ENCODE data around the gene SEMG1.

DNA sequence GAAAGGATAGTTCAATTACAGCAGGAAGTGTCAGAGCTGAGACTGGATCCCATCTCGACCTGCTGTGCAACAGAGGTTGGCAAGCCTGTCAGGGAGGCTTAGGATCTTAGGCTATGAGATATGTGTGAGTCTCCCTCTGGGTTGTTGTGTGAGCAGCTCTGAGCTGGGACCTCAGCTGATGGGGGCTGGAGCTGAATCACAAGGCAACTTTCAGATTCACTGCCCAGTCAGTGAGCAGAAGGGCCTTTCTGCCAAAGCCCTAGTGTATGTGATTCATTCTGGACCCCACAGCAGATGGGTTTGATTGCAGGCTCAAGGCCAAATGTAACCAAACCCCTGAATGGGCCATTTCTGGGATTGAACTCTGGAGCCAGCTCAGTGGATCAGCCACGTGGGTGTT is 27.7 kb upstream of the SEMG1 start:
- TF ChIP-seq, protein P1, sequence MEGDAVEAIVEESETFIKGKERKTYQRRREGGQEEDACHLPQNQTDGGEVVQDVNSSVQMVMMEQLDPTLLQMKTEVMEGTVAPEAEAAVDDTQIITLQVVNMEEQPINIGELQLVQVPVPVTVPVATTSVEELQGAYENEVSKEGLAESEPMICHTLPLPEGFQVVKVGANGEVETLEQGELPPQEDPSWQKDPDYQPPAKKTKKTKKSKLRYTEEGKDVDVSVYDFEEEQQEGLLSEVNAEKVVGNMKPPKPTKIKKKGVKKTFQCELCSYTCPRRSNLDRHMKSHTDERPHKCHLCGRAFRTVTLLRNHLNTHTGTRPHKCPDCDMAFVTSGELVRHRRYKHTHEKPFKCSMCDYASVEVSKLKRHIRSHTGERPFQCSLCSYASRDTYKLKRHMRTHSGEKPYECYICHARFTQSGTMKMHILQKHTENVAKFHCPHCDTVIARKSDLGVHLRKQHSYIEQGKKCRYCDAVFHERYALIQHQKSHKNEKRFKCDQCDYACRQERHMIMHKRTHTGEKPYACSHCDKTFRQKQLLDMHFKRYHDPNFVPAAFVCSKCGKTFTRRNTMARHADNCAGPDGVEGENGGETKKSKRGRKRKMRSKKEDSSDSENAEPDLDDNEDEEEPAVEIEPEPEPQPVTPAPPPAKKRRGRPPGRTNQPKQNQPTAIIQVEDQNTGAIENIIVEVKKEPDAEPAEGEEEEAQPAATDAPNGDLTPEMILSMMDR (IDR thresholded peaks at IDR 0.05) = no peak
- no peak for TF ChIP-seq POLR2A (IDR thresholded peaks at IDR 0.05)

Data from body of pancreas (tissue), 4 donors.